Skeletal muscle tissue (tissue), 4 donors: Measurements from ENCODE around the gene ATAD2B. TPM values are rescaled to one million over a fixed set of nuclear protein-coding genes. Genes with fewer than 3 reads are reported as not detected.
"Not testable (repeated sequence)": the region's sequence is repeated elsewhere in the genome, so short reads cannot be mapped to it uniquely, and the experiment has no call there.

Experiments
- H3K27ac ChIP-seq: one replicate; pipeline ENCODE4 v1.7.0; 2013; ENCODE audit warnings: mild to moderate bottlenecking, low read depth, low read length, inconsistent platforms
- H3K27me3 ChIP-seq, 3 donors: one replicate each; pipeline ENCODE4 v1.7.0; 2013; ENCODE audit warnings: low read length in 3 of 3; ENCODE audit not compliant: control insufficient read depth in 3 of 3, insufficient read depth in 3 of 3
- H3K36me3 ChIP-seq, 3 donors: one replicate each; pipeline ENCODE4 v1.7.0; 2013; ENCODE audit warnings: low read length in 3 of 3; ENCODE audit not compliant: control insufficient read depth in 3 of 3, insufficient read depth in 3 of 3
- H3K4me1 ChIP-seq, 3 donors: one replicate each; pipeline ENCODE4 v1.7.0; 2013; ENCODE audit warnings: low read length in 3 of 3, mild to moderate bottlenecking in 3 of 3; ENCODE audit not compliant: control insufficient read depth in 3 of 3, insufficient read depth in 3 of 3
- H3K4me3 ChIP-seq, 3 donors: one replicate each; pipeline ENCODE4 v1.7.0; 2013; ENCODE audit warnings: low read length in 3 of 3
- H3K9ac ChIP-seq, 3 donors: one replicate each; pipeline ENCODE4 v1.7.0; 2013; ENCODE audit warnings: low read length in 3 of 3, mild to moderate bottlenecking in 3 of 3, moderate library complexity in 2 of 3, low read depth in 1 of 3
- H3K9me3 ChIP-seq, 3 donors: one replicate each; pipeline ENCODE4 v1.7.0; 2013; ENCODE audit warnings: low read length in 3 of 3; ENCODE audit not compliant: control insufficient read depth in 3 of 3
- total RNA-seq: library from RNA; depleted of rRNA; stranded (reverse); fragments of >200 nt; gene quantifications from one replicate; pipeline ENCODE4 v1.2.3, GENCODE V29; 2014
- donor health status: Osteomylitis.

Gene ATAD2B
- total RNA-seq, 1 donor from 2014 or later = 30.3 TPM

DNA sequence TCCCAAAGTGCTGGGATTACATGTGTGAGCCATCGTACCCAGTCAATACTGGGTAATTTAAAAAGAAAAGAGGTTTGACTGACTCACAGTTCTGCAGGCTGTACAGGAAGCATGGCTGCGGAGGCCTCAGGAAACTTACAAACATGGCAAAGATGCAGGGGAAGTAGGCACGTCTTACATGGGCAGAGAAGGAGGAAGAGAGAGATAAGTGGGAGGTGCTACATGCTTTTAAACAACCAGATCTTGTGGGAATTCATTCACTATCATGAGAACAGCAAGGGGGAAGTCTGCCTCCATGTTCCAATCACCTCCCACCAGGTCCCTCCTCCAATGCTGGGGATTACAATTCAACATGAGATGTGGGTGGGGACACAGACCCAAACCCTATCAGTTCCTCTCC, 192.5 kb downstream of the ATAD2B start:
- Histone ChIP-seq H3K36me3 (peaks cover 0 to 4% (median 0%) of the 10 kb centered on the region in 3 donors), H3K4me3 (no peak overlapping the region), H3K27ac (no peak overlapping the region), H3K9me3 (no peaks in the 10 kb centered on the region), H3K4me1 (no peaks in the 10 kb centered on the region), H3K9ac (no peak overlapping the region), H3K27me3 (no peaks in the 10 kb centered on the region)

DNA sequence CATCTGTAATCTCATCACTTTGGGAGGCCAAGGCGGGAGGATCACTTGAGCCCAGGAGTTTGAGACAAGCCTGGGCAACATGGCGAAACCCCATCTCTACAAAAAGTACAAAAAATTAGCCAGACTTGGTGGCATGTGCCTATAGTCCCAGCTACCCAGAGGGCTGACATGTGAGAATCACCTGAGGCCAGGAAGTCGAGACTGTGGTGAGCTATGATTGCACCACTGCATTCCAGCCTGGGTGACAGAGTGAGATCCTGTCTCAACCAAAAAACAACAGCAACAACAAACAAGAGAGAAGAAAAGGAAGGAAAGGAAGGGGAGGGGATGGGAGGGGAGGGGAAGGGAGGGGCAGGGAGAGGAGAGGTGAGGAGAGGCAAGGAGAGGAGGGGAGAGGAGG, 203.9 kb downstream of the ATAD2B start:
- not testable (repeated sequence) for H3K27me3 ChIP-seq, H3K27ac ChIP-seq, H3K4me1 ChIP-seq, H3K36me3 ChIP-seq, H3K9ac ChIP-seq, H3K9me3 ChIP-seq, H3K4me3 ChIP-seq

DNA sequence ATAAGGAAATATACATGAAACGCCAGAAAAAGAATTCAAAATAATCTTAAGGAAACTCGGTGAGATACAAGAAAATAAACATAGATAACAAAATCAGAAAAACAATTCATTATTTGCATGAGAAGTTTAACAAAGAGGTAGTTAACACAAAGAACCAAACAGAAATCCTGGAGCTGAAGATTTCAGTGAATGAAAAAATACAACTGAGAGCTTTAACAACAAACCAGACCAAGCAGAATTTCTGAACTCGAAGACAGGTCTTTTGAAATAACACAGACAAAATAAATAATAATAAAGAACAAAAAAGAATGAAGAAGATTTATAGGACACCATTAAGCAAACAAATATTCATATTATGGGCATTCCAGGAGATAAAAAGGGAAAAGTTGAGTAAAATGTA, 204.7 kb downstream of the ATAD2B start:
- H3K9ac ChIP-seq = no peak overlapping the region

DNA sequence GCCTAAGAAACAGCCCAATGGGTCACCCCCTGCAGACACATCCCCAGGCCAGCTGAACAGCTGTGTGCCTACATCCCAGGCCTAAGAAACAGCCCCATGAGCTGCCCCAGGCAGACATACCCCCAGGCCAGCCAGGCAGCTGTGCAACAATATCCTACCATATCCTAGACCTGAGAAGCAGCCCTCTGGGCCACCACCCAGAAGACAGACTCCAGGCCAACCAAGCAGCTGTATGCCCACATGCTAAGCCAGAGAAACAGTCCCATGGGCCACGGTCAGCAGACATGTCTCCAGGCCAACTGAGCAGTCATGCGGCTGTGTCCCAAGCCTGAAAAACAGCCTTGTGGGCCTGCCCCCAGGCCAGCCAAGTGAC, 205.5 kb downstream of the ATAD2B start:
- Histone ChIP-seq H3K27ac (no peak overlapping the region), H3K36me3 (no peaks in the 10 kb centered on the region), H3K4me3 (no peak overlapping the region), H3K4me1 (peaks cover 0 to 9% (median 8%) of the 10 kb centered on the region in 3 donors), H3K27me3 (no peaks in the 10 kb centered on the region), H3K9me3 (peaks cover 0 to 3% (median 2%) of the 10 kb centered on the region in 3 donors), H3K9ac (no peak overlapping the region)

More for the DNA sequence above, 204.7 kb downstream of the ATAD2B start:
- H3K4me1 ChIP-seq = peaks cover 0 to 9% (median 8%) of the 10 kb centered on the region in 3 donors
- H3K4me3 ChIP-seq = no peak overlapping the region
- no peaks in the 10 kb centered on the region for H3K36me3 ChIP-seq
- no peak overlapping the region for H3K27ac ChIP-seq
- H3K9me3 ChIP-seq = peaks cover 0 to 3% (median 2%) of the 10 kb centered on the region in 3 donors
- H3K27me3 ChIP-seq = no peaks in the 10 kb centered on the region

DNA sequence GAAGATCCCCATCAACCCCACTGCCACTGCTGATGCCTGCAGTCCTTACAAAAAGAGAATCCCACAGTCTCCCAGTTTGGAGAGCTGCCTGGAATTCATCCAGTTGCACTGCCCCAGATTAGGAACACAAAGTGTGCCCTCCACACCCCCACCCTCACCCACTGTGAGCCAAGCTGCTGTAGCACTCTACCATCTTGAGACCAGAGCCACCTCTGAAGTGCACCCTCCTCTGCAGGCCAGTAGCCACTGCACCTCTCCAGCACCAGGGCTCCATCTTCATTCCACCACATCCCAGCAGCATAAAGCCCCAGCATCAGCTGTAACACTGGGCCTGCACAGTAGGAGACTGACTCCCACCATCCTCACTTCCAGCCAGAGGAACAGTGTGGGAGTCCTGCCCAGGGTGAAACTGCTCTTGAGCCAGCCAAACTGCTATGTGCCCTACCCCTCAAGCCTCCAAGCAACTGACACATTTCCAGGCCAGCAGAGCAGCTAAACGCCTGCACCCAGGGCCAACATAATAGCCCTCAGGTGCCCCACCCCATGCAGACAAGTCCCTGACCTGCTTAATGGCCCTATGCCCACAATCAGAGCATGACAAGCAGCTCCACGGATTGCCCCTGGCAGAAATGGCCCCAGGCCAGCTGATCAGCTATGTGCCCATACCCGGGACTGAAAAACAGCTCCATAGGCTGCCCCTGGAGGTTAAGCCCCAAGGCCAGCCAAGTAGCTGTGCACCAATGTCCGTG, 206.0 kb downstream of the ATAD2B start:
- Histone ChIP-seq H3K27ac (no peak overlapping the region), H3K4me1 (peaks cover 0 to 9% (median 8%) of the 10 kb centered on the region in 3 donors), H3K9ac (no peak overlapping the region), H3K27me3 (no peaks in the 10 kb centered on the region), H3K4me3 (no peak overlapping the region), H3K9me3 (peaks cover 0 to 3% (median 2%) of the 10 kb centered on the region in 3 donors), H3K36me3 (no peaks in the 10 kb centered on the region)

DNA sequence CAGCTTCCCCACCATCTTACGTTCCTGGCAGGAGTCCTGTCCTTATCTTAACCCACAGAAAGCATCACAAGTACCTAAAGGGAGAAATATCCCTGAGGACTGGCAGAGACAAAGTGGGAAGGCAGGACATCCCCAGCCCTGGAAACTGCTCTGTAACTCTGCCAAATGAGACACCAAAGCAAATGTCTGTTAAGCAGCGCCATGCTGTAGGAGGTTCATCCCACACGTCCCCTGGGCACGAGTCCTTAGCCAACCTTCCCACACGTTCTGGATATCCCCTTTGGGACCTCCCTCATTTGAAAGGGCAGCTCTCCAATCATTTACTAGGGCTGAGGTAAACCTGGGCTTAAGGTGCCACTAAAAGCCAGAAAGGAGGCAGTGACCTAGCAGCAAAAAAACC, 207.2 kb downstream of the ATAD2B start:
- Histone ChIP-seq H3K4me3 (no peak overlapping the region), H3K27me3 (no peaks in the 10 kb centered on the region), H3K4me1 (peaks cover 0 to 9% (median 8%) of the 10 kb centered on the region in 3 donors), H3K27ac (no peak overlapping the region), H3K9me3 (peaks cover 0 to 3% (median 2%) of the 10 kb centered on the region in 3 donors), H3K9ac (no peak overlapping the region), H3K36me3 (no peaks in the 10 kb centered on the region)

DNA sequence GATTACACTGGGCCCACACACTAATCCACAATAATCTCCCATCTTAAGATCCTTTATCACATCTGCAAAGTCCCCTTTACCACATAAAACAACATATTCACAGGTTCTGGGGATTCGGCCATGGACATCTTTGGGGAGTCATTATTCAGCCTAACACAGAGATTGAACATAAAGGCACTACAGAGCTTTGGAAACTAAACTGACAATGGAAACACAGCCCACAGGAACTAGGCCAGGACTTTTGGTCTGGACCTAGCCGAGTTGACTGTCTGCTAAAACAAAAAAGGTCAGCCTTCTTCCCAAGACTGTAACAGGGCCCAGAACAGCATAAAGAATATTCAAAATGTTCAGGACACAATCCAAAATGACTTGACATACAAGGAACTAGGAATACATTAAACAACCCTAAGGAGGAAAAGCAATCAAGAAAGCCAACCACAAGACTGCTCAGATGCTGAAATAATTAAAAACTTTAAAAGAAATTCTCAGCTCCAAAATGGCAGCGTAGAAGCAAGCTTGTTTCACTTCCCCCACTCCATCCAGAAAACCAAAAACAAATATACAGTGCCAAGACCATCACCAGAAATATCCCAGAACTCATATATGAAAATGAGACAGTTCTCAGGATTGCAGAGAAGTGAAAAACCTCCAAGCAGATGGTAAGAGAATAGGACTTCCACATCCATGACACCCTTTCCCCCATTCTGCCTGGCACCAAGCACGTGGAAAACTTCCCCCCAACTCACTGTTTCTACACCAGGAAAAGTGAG, 207.8 kb downstream of the ATAD2B start:
- H3K4me1 ChIP-seq = peaks cover 0 to 9% (median 8%) of the 10 kb centered on the region in 3 donors
- H3K9ac ChIP-seq = no peak overlapping the region
- no peaks in the 10 kb centered on the region for H3K27me3 ChIP-seq
- peaks cover 0 to 3% (median 2%) of the 10 kb centered on the region in 3 donors for H3K9me3 ChIP-seq
- H3K27ac ChIP-seq = no peak overlapping the region
- no peaks in the 10 kb centered on the region for H3K36me3 ChIP-seq
- no peak overlapping the region for H3K4me3 ChIP-seq

DNA sequence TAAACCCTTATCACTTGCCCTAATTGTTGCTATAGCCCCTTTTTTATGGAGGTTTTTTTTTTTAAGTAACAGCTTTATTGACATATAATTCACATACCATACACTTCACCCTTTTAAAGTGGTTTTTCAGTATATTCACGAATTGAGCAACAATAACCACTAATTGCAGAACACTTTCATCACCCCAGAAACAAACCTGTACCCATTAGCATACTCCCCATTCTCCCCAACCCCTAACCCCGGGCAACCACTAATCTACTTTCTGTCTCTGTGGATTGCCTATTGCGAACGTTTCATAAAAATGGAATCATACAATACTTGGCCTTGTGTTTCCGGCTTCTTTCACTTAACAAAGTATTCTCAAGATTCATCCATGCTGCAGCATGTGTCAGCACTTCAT, 213.6 kb downstream of the ATAD2B start:
- Histone ChIP-seq H3K9ac (no peak overlapping the region), H3K4me1 (peaks cover 0 to 8% (median 8%) of the 10 kb centered on the region in 3 donors), H3K9me3 (no peaks in the 10 kb centered on the region), H3K36me3 (peaks cover 0 to 4% (median 2%) of the 10 kb centered on the region in 3 donors), H3K27ac (no peak overlapping the region), H3K4me3 (no peak overlapping the region), H3K27me3 (no peaks in the 10 kb centered on the region)

DNA sequence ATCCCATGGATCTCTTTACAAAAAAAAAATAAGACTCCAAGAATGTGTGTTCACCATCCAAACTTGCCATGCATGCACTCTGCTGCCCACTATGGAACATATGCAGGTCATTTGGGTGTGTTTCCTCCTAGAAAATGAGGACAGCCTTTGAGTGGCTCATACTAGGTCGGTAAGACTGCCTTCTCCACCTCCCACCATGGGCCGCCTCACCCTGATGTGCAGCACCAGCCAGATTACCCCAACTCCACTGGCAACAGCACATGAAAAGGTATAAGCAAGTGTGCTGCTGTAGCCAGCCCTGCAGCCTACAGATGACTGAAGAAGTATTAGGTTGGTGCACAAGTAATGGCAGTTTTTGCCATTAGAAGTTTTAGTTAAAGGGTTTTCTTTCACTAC, 214.2 kb downstream of the ATAD2B start:
- Histone ChIP-seq H3K9ac (no peak overlapping the region), H3K4me3 (no peak overlapping the region), H3K4me1 (peaks cover 0 to 8% (median 8%) of the 10 kb centered on the region in 3 donors), H3K27me3 (no peaks in the 10 kb centered on the region), H3K27ac (no peak overlapping the region), H3K9me3 (no peaks in the 10 kb centered on the region), H3K36me3 (peaks cover 0 to 6% (median 2%) of the 10 kb centered on the region in 3 donors)
